GM19035 (cell line): ENCODE data around the gene MYOG.

Experiments
- ATAC-seq: cut with Tn5 transposase; IDR thresholded peaks from one replicate; pipeline ENCODE4 v1.9.1; 2021; ENCODE audit not compliant: unreplicated experiment

The MYOG gene

DNA sequence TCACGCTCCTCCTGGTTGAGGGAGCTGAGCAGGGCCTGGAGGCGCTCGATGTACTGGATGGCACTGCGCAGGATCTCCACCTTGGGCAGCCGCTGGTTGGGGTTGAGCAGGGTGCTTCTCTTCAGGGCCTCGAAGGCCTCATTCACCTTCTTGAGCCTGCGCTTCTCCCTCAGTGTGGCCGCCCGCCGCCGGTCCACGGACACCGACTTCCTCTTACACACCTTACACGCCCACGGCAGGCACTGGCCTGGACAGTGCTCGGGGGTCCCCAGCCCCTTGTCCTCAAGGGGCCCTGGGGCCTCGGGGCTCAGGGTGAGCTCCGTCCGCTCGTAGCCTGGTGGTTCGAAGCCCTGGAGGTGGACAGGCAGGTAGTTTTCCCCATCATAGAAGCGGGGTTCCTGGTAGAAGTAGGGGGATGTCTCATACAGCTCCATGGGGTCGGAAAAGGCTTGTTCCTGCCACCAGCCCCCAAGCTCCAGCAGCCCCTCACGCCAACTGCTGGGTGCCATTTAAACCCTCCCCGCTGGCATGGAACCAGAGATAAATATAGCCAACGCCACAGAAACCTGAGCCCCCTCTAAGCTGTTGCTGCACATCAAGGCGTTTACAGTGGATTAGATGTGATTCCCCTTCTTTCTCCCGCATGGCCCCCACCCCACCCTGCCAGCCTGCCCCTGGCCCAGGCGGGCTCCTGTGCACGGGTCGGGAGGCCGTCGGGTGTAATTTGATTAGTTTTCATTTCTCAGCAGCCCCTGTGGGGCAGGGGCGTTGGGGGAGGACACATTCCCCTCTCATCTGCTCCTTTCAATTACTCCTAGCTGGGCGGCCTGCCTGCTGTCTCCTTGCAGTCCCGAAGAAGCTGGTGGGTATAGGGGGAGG, at the start of gene MYOG:
TSS of gene MYOG (minus strand) at position 485 of the 879 bp plus-strand sequence. CDS start at position 434, 51 bp downstream.
- no peak for ATAC-seq

DNA sequence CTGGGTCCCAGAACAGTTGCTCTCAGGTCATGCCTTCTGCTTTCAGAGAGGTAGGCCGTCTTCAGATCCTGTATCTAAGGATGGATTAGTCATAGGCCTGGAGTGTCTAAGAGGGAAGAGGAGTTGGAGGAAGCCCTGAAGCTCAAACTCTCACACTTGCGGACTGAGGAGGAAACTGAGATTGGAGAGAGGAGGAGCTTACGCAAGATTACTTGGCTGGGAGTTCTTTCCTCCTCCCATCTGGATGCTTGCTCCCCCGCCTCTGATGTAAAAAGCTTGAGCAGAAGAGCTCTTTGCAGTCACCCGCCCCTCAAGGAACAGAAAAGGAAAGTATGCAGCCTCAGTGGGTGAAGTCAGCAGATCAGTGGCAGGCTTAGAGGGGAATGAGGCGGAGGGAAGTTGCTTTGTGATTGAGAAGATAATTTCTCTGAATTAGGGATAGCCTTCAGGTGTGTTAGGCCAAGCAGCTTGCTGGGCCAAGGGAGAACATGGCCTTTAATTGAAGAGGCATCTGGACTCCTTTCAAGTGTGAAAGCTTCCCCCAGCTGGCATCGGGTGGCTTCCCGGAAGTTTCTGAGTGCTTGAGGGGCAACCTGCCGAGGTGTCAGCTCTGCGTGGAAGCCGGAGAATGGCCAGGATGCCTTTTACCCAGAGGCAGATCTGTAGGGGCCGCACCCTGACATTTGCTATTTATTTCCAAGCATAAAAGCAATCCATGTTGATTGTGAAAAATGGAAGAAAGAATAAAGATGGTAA, 48.3 kb upstream of the MYOG start:
- ATAC-seq, result no peak

GRCh38 chr1:203131548-203132200, 45.9 kb upstream of the MYOG start:
- no peak for ATAC-seq

- no peak for ATAC-seq
Observed at GRCh38 chr1:203130358-203130985, 44.7 kb upstream of the MYOG start.

- no peak for ATAC-seq
Observed at GRCh38 chr1:203129501-203130231, 43.9 kb upstream of the MYOG start.

GRCh38 chr1:203128716-203129500, 43.1 kb upstream of the MYOG start:
- ATAC-seq, result no peak

DNA sequence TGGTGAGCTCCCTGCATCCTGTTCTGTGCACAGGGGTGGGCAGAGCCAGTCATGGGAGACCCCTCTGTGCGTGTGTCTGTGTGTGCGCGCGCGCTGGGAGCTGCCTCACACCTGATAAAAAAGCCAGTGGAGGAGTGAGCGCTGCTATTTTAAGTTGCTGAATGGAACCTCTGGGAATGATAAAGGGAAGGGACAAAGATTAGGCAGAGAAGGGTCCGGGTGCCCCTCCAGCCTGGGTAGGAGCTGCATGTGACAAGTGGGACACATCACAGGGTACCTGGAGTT, 42.6 kb upstream of the MYOG start:
- ATAC-seq, result no peak

- ATAC-seq, result no peak
Observed at GRCh38 chr1:203127666-203128430, 42.0 kb upstream of the MYOG start, which contains the start of gene ADORA1. TSS of gene ADORA1 (plus strand) at chr1:203127726. CDS start at chr1:203128842, 1,116 bp downstream.

GRCh38 chr1:203126866-203127665, 41.3 kb upstream of the MYOG start:
- no peak for ATAC-seq

DNA sequence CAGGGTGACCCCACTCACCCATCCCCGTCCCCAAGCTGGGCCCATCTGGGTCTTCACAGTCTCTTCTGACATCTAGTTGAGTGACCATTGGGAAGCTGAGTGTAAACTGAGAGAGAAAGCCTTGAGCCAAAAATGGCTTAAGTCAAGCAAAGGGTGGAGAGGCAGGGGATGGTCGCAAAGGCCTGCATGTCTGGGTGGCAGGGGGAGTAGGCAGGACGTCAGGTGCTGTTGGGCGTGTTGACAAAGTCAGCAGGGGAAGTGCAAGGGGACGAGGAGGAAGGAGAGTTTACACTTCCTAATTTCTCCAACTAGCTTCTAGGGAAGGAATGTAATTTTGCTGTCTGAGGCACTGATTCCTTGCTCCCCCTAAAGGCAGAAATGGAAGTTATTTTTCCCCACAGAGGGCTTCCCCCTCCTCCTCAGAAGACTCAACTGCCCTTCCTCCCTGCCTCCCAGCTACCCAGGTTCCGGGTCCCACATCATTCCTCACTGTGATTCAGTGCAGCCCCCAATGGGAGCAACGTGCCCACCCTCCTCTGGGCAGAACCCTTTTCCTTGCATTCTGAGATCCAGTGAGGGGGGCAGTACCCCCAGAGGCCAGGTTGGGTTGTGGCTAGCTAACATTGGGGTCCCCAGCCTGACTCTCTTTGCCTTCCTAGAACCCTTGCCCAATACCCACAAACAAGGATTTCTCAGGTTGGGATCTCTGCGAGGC, 40.5 kb upstream of the MYOG start:
- no peak for ATAC-seq

- no peak for ATAC-seq
Observed at GRCh38 chr1:203124546-203125317, 38.9 kb upstream of the MYOG start.

DNA sequence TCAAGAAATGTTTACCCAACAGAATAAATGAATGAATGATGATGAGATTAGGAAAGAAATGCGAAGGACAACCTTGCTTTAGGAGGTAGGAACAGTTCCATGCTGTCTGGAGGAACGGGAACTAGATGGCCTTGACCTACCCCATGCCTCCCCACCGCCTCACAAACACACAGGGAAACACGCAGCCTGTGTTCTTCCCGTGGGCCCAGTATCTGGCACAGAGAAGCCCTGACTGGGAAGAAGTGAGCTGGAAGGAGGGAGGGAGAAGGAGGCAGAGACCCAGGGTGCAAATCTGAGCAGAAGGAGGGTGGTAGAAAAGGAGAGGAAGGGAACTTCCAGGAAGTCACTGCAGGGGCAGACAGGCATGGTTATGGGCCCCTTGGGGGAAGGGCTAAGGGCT, 38.2 kb upstream of the MYOG start:
- no peak for ATAC-seq

GRCh38 chr1:203122159-203122558, 36.3 kb upstream of the MYOG start:
- ATAC-seq, result no peak

DNA sequence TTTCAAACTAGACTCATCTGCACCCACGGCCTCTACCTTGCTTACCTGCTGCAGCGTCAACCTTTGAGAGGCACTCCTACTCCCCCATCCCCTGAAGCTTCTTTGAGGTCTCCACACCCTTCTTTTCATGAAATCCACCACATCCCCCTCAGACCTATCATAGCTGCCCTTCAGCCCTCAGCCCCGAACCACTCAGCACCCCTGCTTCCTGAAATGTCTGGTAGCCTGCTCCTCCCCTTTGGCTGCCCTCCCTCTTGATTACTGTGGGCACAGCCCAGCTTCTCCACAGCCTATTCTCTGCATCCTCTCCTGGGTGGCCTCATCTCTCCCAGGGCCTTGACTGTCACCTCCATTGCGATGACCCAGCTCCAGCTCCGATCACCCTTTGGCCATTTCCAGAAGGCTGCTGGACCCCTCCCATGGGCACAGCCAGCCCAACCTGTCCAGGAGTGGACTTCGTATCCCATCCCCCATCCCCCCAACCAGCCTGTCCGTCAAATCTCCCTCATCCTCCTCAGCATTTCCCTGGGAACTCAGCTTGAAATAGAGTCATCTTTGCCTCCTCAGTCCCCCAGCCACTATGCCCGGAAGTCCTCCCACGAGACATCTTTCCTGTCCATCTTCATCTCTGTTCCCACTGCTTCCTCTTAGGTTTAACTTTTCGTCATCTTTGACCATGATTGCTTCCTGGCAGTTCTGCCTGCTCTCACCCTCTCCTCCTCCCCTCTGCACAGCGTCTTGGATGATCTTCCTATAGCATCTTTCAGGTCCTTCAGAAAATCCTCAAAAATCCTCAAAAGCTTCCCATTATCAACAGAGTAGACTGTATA, 35.6 kb upstream of the MYOG start:
- no peak for ATAC-seq

- ATAC-seq, result no peak
Observed at GRCh38 chr1:203120325-203121153, 34.7 kb upstream of the MYOG start.
